Mesothelial cell of epicardium (in vitro differentiated cells): ENCODE data around the gene PRLHR. TPM values are rescaled to one million over a fixed set of nuclear protein-coding genes. Genes with fewer than 3 reads are reported as not detected.

Source experiments
- DNase-seq, 2 experiments: peaks; one replicate each; pipeline ENCODE4 v3.0.0; 2021; ENCODE audit warnings: low spot score in 2 of 2; ENCODE audit not compliant: unreplicated experiment in 2 of 2
- H3K27ac Mint-ChIP-seq: 2 replicates; pipeline ENCODE4 v1.8.0; 2021; ENCODE audit warnings: mixed read lengths
- H3K27me3 Mint-ChIP-seq: 2 replicates; pipeline ENCODE4 v1.8.0; 2021; ENCODE audit warnings: low read depth, mixed read lengths
- H3K36me3 Mint-ChIP-seq: 2 replicates; pipeline ENCODE4 v1.8.0; 2021; ENCODE audit warnings: mixed read lengths
- H3K4me1 Mint-ChIP-seq: 2 replicates; pipeline ENCODE4 v1.8.0; 2021; ENCODE audit warnings: mixed read lengths
- H3K4me3 Mint-ChIP-seq: 2 replicates; pipeline ENCODE4 v1.8.0; 2021; ENCODE audit warnings: mild to moderate bottlenecking, moderate library complexity, mixed read lengths
- H3K9me3 Mint-ChIP-seq: 2 replicates; pipeline ENCODE4 v1.8.0; 2021; ENCODE audit warnings: mixed read lengths
- CTCF ChIP-seq: fragments of 200-600 bp; sonication (generic); IDR thresholded peaks from one replicate; pipeline ENCODE4 v1.5.0; 2021; ENCODE audit warnings: antibody characterized with exemption; ENCODE audit not compliant: unreplicated experiment
- total RNA-seq: library from RNA; stranded (reverse); gene quantifications from 3 replicates; pipeline ENCODE4 v1.2.1, GENCODE V29; 2021

The PRLHR gene
- total RNA-seq, 1 donor from 2014 or later, result not detected

- no peak for DNase-seq
- Mint-ChIP-seq H3K36me3 (no peaks in the 10 kb centered on the region), H3K27ac (no peak overlapping the region), H3K4me1 (no peaks in the 10 kb centered on the region), H3K4me3 (no peak overlapping the region), H3K9me3 (peaks cover 7% of the 10 kb centered on the region), H3K27me3 (peaks cover 34% of the 10 kb centered on the region)
- no peak for TF ChIP-seq CTCF
Observed at GRCh38 chr10:118566911-118567310, 28.5 kb downstream of the PRLHR start.

DNA sequence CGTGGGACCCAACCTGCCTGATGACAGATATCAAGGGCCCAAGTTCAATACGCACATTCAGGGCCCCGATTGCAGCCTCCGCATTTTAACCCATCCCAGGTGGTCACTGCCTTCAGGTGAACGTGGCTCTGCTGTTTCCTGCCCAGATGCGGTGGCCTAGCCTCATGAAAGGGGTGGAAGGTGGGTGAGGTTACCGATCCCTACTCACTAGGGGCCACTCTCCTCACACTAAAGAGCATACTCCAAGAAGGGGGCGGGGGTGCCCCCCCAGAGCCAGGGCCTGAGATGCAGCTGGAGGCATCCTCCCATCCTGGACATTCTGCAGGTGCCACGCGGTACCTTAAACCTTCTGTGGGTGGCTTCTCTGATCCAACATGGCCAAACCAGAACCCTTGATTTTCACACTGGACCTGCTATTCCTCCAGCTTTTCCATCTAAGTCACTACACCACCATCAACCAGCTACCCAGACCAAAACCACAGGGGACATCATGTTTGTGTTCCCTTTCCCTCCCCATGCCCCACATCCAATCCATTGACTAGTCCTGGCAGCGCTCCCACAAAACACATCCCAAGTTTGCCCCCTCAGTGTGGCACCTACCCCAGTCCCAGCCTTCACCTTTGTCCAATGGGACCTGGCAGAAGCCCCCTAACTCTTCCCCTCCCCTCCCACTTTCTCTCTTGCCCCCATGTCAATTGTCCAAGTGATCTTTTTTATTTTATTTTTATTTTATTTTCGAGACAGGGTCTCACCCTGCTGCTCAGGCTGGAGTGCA lies 30.0 kb downstream of the PRLHR start:
- H3K27me3 Mint-ChIP-seq, result peaks cover 36% of the 10 kb centered on the region

DNA sequence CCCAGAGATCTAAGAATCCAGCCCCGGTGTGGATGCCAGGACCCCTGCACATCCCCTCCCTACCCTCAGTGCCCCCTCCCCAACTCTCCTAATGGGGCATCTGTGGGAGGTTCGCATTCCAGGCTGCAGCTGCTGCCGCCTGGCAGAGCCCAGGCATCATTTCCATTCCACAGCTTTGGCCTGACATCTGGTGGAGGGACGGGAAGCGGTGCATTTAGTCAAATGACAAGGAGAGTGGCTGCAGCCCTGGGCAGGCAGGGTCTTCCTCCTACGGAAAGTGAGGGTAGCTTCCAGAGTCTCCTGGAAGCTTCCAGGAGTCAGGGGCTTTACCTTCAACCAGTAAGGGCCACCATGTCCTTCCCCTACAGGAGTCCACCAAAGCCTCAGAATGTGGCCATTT lies 30.8 kb downstream of the PRLHR start:
- TF ChIP-seq CTCF, result no peak
- no peak for DNase-seq
- Mint-ChIP-seq H3K27ac (no peak overlapping the region), H3K9me3 (peaks cover 18% of the 10 kb centered on the region), H3K27me3 (peaks cover 34% of the 10 kb centered on the region), H3K4me1 (no peaks in the 10 kb centered on the region), H3K4me3 (no peak overlapping the region), H3K36me3 (no peaks in the 10 kb centered on the region)

More for the DNA sequence above, 30.0 kb downstream of the PRLHR start:
- H3K27ac Mint-ChIP-seq, result no peak overlapping the region
- peaks cover 17% of the 10 kb centered on the region for H3K9me3 Mint-ChIP-seq
- H3K4me1 Mint-ChIP-seq, result no peaks in the 10 kb centered on the region
- DNase-seq, result no peak
- H3K4me3 Mint-ChIP-seq, result no peak overlapping the region
- no peaks in the 10 kb centered on the region for H3K36me3 Mint-ChIP-seq
- TF ChIP-seq CTCF, result no peak

DNA sequence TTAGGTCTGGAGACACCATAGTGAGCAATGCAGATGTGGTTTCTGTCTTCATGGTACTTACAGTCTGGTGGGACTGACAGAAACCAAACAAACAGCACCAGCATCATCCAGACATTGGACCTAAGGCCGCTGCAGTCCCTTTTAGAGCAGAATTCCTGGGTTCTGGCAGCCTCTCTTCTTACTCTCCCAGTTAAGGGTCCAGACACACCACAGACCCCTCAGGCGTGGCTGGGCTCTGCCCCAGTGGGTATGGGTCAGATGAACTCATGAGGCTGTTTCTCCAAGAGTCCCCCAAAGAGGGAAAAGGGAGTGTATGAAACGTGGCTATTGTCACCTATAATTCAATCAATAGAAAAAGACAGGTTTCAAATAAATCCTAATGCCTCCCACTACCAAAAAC lies 31.3 kb downstream of the PRLHR start:
- TF ChIP-seq CTCF, result no peak
- Mint-ChIP-seq H3K27ac (no peak overlapping the region), H3K4me1 (no peaks in the 10 kb centered on the region), H3K36me3 (no peaks in the 10 kb centered on the region), H3K27me3 (peaks cover 34% of the 10 kb centered on the region), H3K4me3 (no peak overlapping the region), H3K9me3 (peaks cover 21% of the 10 kb centered on the region)
- DNase-seq, result no peak

DNA sequence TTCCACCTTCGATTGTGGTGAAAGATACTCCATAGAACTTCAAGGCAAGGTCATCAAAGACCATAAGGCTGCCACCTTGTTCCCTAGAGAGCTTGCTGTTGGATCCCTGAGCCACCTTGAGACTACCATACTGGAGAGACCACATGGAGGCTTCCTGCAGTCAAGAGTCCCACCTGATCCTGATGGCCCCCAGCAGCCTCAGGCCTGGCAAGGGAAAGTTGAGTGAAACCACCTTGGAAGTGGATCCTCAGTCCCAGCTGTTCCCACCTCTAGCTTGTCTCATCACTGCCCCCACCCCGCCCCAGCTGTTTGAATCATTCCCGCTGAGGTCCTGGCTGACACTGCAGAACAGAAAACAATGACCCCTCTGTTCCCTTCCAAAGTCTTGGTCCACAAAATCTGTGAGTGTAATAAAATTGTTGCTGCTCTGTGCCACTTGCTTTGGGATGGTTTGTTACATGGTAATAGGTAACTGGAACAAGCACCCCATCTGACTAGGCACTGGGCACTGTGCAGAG lies 32.0 kb downstream of the PRLHR start:
- Mint-ChIP-seq H3K9me3 (peaks cover 21% of the 10 kb centered on the region), H3K4me1 (no peaks in the 10 kb centered on the region), H3K27me3 (peaks cover 34% of the 10 kb centered on the region), H3K36me3 (no peaks in the 10 kb centered on the region), H3K27ac (no peak overlapping the region), H3K4me3 (no peak overlapping the region)
- no peak for DNase-seq
- TF ChIP-seq CTCF, result no peak
